Cerebellar nuclear complex (tissue), 1 donor: ENCODE data around the gene FLYWCH2.

ENCODE experiments used
- DNase-seq, 2 experiments: peaks; one replicate each; lab custom pipeline; 2025; lab: John Stamatoyannopoulos, UW

The FLYWCH2 gene, protein sequence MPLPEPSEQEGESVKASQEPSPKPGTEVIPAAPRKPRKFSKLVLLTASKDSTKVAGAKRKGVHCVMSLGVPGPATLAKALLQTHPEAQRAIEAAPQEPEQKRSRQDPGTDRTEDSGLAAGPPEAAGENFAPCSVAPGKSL

DNA sequence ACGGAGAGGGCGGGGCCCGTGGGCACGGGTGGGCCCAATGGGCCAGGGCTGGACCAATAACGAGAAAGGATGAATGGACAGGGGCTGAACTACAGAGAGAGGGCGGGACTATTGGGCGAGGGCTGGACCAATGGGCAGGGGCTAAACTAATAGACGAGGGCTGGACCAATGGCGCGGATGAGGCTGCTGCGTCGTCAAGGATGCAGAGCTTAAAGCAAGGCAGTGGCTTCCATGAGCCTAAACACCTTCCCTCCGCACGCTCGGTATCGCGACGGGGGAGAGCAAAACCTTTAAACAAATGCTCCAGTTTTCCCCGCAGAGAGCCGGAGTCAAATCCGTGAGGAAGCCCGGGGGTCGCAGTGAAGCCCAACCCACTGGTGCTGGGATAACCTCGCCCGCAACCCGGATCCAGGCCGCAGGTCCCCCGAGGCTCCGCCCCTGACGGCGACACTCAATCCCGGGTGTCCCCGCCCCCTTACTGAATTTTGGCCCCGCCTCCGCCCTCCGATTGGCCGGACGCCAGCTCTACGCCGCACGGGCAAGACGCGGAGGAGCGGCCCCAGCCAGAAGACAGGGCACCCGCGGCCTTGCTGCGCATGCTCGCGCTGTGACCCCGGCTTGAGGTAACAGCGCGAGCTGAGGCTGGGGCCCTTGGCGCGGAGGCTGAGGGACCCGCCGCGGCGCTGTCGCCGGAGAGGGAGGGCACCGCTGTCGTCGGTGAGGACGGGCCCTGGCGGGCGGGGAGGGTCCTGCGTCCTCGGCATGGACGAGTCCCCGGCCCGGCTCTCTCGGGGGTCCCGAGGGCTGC is at the start of gene FLYWCH2:
Gene FLYWCH2 (plus strand): TSS at position 566 of the 808 bp plus-strand sequence. CDS start 13,235 bp downstream, outside the sequence.
- DNase-seq: peak; percentile 77 to 92

DNA sequence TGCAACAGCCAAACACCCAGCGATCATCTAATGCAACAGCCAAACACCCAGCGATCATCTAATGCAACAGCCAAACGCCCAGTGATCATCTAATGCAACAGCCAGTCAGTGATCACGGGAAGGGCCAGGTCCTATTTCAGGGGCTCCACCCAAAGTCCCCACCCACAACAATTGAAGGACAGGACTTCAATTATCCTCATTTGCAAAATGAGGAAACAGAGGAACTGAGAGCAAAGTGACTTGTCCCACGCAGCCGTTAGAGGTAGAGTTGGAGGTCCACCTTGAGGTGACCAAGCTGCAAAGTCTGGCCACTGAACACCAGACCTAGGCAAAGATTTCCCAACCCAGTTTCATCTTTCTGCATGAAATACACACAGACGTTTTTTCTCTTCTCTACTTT is 49.2 kb upstream of the FLYWCH2 start:
- DNase-seq: no peak

DNA sequence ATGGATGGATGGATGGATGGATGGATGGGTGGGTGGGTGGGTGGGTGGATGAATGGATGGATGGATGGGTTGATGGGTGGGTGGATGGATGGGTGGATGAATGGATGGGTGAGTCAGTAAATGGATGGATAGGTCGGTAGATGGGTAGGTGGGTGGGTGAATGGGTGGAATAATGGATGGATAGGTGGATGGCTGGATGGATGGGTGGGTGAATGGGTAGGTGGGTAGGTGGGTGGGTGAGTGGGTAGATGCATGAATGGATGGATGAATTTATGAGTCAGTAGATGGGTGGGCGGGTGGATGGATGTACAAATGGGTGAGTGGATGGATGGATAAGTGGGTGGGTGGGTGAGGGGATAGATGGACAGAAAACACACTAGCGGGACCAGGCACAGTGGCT is 48.0 kb upstream of the FLYWCH2 start:
- no peak for DNase-seq

DNA sequence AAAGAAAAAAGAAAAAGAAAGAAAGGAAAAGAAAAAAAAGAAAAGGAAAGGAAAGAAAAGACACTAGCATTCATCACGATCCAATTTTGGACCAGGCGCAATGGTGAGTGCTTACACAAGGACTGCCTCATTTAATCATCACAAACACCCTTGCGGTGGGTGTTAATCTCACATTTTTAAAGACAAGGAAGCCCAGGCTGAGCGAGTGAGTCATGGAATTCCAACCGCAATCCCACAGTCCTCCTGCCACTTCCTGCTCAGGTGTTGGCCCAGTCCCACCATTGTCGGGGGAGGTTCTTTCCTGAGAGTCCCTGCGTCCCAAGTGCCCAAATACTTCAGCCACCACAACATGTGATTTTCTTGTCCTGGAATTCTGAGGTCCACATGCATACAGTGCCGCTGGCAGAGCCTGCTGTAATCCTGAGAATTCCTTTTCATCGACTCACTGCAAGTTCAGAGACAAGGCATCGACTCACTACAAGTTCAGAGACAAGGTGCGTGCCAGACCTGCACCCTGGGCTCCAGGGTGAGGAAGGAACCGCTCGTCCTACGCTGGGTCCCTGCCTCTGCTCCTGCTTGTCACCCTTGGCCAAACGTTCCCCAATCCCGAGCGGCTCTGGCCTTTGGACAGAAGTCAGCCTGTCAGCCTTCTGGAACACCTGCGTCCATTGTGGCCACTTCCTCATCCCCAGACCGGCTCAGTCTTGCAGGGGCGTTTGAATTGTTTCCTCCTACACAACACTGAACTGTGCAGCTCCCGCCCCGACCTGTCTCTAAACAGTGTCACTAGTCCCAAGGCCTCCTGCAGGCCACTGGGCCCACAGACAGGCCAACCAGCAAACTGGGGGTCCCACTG is 47.1 kb upstream of the FLYWCH2 start:
- DNase-seq: no peak

DNA sequence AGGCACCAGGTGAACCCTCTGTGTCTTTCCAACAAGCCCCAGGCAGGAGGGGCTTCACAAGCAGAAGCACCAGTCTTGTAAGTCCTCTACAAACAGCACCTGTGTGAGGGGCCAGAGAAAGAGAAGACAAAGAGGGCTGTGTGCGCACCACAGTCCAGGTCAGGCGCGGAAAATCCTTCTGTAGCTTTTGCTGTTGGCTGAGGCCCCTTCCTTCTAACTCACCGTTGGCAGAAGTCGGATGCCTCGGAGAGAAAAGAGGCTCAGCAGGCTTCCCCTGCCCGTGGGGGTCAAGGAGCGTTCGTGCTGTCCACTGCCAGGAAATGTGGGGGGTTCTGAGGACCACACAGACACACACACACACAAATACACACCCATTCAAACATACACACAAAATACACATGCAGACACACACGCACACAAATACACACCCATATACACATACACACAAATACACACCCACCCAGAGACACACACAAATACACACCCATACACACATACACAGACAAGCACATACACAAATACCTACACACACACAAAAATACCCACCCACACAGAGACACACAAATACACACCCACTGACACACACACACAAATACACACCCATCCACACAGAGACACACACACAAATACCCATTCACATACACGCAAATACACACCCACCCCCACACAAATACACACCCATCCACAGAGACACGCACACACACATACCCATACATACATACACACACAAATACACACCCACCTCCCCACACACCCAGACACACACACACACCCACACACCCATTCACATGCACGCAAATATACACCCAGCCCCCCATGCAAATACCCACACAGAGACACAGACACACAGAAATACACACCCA is 46.1 kb upstream of the FLYWCH2 start:
- no peak for DNase-seq

DNA sequence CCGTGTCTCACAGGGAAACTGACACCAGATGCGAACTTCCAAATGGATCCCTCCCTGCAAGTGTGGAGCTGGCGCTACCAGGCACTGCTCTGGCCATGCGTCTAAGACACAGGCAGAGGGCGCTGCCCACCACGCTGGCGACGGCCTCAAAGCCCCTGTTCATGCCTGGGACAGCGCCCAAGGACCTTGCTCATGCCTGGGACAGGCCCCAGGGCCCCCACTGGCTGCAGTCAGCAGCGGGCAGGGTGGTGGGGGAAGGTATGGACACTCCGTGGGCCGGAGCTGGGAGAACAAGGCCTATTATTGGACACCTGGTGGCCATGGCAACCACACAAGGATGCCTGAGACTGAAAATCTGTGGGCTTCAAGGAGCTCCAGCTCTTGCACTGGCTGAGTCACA is 44.1 kb upstream of the FLYWCH2 start:
- DNase-seq: no peak

DNA sequence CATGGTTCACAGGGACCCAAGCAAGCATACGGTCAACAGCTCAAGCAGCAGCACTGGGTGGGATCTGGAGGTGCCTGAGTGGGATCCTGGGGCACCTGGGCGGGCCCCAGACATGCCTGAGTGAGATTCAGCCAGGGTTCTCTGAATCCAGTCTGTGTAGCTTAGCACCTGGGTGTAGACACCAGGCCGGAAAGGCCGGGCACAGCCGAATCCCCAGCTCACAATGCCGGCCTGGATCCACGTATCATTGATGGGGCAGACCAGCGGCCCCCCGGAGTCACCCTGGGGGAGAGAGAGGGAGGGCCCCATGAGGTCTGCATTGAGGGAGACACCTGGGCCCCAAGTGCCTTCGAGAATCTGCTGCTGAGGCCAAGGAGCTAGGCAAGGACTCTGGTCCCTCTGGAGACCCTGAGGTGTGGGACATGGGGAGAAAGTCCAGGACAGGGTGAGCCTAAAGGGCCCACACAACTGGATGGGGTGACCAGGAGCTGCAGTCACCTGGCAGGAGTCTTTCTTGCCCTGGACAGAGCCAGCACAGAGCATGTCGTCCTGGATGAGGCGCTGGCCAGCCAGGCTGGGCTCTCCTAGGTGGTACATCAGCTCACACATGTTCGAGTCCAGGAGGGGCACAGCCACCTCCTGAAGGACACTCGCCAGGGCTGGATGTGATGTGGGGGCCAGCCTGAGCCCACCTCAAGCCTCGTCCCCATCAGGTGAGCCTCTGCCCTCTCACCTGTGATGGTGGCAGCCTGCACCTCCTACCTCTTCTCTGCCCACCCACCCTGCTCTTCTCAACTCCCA is 43.2 kb upstream of the FLYWCH2 start:
- no peak for DNase-seq

DNA sequence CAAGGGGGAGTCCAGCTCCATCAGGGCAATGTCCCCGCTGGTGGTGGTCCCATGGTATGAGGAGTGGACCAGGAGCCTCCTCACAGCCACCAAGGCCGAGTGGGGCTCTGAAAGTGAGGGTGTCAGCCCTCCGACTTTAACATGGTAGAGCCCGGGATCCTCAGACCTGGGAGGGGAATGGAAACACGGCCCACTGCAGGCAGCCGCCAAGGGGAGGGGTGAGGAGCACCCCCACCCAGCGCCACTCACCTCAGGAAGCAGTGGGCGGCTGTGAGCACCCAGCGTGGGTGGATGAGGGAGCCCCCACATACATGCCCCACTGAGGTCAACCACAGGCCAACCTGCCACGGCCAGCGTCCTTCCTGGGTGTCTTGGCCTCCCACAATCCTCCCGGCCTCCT is 42.1 kb upstream of the FLYWCH2 start:
- no peak for DNase-seq

DNA sequence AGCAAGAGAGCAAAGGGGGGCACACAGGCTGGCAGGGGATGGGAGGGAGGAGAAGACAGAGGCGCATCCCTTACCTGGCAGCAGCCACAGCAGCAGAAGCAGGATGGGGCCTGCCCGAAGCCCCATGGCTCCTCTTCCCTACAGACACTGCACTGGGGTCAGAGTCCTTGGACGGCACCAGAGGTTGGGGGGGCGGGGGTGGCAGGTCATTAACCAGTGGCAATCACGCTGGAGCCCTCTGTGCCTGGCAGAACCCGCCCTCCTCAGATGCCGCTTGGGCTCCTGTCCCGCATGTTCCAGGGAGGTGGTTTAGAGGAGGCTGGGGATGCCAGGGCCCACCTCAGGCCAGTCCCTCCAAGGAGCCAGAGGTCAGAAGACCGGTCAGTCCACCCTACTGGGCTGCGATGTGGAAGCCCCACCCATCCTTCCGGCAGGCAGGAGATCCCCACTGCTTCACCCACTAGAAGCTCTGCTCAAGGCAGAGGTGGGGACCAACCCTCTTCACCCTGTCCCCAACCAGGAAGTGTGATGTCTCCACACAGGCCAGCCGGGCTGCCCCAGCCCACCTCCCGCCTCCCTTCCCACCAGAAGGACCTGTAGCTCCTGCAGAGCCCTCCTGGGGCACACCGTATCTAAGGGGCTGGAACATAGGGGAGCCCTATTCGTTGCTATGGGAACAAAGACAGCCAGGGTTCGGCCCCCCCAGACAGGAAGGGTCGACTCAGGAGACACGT is 41.2 kb upstream of the FLYWCH2 start:
- no peak for DNase-seq

DNA sequence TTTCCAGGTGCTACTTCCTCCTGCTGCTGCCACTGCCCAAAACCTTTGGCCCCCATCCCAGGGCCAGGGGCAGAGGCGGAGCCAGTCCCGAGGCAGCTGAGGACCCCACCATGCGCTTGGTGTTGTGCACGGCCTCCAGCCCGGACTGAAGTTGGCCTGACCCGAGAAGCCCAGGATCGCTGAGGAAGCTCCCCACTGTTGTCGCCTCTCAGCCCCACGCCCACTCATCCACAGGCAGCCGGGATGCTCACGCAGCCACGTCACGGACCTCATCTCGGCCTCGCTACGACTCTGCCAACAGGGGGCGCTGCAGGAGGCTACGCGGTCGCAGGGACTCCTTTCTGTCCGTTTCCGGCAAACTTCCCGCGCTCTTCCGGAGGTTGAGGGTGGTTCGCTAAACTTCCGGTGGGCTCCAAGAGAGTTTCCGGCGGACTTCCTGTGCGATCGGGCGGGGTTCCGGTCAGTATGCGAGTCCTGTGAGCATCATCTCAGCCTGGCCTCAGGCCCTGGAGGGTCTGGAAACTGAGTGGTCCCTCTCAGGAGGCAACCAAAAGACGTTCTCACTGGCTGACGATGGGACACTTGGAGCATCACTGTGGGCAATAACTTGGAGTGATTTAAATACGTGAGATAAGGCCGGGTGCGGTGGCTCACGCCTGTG is 40.5 kb upstream of the FLYWCH2 start:
- DNase-seq: no peak

DNA sequence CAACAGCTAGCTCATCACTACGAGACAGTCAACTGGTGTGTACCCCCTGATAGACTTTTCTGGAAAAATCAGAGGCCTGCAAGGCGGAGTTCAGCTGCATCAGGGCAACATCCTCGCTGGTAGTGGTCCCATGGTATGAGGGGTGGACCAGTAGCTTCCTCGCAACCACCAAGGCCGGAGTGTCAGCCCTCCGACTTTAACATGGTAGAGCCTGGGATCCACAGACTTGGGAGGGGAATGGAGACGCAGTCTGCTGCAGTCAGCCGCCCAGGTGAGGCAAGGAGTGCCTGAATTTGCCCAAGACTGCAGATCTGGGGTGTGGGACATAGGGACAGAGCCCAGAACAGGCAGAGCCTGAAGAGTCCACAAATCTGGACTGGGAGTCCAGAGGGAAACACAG is 39.5 kb upstream of the FLYWCH2 start:
- DNase-seq: no peak

DNA sequence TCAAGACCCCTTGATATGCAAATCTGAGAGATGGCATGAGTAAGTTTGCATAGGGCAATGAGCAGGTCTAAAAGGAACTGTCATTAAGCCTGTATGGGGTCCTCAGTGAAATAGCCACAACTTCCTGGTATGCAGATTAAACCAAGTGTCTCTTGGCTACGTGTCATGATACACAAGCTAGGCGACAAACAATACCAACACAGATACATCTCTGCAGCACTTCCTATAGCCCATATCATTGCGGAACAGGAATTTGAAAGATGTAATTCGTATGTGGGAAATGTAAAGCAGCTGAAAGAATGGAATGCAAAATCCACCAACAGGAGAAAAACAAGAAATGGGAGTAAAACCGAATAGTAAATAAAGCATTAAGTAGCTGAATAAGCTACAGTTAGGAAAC is 37.9 kb upstream of the FLYWCH2 start:
- DNase-seq: no peak

DNA sequence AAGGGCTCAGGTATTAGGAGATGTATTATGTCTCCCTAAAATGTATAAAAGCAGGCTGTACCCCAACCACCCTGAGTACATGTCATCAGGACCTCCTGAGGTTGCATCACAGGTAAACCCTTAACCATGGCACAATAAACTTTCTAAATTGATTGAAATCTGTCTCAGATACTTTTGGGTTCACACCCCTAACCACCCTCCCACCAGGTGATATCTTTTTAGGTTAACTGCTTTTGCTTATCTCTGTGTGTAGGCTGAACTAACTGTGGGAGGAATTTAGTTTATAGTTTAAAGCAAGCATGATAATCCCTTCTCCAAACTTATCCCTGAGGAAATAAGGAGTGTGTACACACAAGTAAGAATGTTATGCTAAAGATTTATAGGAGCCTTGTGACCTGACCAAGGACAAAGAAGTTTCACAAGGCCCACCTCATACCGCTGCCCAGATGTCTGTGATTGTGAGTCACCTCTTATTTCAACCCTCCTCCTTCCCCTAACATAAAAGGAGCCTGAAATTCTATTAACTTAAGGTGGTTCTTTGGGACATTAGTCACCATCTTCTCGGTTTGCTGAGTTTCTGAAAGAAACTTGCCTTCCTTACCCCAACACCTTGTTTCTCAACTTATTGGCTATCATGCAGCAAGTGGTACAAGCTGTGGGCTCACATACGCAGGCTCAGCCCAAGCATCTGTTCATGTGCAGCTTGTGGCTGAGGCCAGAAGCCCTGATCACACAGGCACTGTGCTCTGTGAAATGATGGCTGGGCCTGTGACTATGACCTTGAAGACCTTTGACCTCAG is 36.3 kb upstream of the FLYWCH2 start:
- no peak for DNase-seq

DNA sequence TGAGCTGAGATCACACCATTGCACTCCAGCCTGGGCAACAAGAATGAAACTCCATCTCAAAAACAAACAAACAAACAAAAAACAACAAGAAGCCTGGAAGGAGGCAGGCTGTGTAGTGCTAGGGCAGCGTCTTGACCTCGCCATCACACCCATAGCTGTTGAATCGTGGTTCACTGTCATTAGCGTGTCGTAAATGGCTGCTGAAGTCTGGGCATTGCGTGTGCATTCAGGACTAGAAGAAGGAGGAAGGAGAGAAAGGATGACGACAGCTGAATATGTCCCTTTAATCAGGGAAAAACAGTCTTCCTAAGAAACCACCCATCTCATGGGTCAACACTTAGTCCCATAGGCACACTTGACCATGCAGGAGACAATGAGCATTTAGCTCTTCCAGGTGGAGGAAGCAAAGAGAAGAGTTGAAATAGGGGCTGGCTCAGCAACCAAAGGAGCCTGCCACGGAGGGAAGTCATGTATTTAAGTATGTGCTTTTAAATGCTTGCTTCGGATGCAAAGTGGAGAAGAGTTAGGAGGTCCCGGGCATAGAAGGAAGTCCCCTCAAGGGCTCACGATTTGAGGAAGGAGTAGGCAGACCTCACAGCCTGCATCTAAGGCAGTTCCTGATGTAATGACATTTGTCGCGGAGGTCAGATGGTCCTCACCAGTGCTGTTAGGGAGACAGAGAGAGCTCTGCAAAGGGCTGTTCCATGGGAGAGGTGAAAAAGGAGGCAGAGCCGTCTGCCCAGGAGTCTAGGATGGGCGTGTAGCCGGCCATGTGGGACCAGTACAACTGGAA is 33.9 kb upstream of the FLYWCH2 start:
- no peak for DNase-seq

DNA sequence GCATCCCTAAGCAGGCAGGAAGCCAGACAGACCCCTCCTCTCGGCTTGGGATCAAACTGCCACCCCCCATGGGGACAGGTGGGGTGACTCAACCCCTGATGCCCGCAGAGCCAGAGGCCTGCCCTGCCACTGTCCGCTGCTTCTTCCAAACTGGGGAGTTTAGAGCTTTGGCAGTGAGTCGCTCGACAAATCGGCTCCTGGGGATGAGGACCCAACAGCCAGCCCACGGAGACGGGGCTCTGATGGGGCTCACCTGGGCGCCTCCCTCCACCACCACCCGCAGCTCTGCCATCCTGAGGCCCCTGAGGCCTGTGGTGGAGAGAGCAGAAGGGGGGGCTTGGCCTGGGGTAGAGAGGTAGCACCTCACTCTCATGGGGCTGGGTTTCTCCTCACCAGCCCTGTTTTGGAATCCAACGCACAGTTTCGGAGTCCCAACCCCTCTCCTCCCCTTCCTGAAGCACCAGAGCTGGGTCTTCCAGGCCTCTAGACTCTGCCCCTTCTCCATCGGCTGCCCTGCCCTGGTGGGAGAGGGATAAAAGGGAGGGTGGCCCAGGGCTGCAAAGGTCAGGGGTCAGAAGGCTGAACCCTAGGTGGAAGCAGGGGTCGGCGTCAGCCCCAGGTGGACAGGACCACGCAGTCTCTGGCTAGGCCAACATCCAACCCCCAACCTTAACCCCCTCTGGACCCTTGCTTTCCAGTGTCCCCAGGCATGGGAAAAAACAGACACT is 30.8 kb upstream of the FLYWCH2 start:
- DNase-seq: no peak

DNA sequence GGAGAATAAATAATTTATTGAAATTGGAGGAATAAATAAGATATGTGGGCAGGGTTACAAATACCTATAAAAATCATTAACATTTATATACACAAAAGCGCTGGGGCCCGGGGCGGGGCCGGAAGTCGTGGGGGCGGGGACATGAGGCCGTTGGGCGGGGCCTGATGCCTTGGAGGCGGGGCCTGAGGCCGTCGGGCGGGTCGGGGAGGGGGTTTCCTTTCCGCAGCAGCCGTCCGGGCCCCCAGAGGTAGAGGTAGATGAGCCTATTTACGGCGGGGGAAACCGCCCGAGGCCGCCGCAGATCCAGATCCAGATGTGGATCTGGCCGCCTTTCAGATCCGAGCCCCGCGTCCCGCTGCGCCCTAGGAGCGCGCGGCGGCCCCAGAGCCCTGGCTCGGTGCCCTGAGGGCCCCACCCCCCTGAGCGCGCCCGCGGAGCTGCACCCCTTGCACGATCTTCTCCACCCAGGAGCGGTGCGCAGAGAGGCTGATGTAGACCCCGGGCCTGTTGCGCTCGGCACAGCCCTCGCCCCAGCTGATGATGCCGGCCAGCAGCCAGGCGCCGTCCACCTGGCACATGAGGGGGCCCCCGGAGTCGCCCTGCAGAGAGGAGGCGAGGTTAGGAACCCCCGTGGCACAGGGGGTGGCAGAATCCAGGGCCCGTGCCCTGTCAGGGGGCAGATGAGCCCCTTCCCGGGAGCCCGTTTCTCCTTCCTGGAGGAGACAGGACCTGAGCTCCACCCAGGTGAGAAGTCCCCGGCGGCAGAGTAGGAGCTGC is 30.1 kb upstream of the FLYWCH2 start:
- no peak for DNase-seq
